ENCODE data around the gene ZCWPW1.
"Not testable (repeated sequence)": the region's sequence is repeated elsewhere in the genome, so short reads cannot be mapped to it uniquely, and the experiment has no call there.

ZCWPW1 gene

GRCh38 chr7:100373261-100373831 lies 55.2 kb downstream of the ZCWPW1 start, which contains the start of gene PILRA:
Gene PILRA, plus strand, starts transcription at chr7:100373487. Its CDS starts 170 bp downstream, at chr7:100373657.
- no peak for DNase-seq (ENCODE audit: low read depth in 2 of 2)

GRCh38 chr7:100372694-100373093 lies 55.8 kb downstream of the ZCWPW1 start:
- DNase-seq (ENCODE audit: low read depth in 2 of 2), result no peak

GRCh38 chr7:100372256-100372655 lies 56.2 kb downstream of the ZCWPW1 start:
- DNase-seq (ENCODE audit: low read depth in 2 of 2), result no peak

- no peak for DNase-seq (ENCODE audit: low read depth in 2 of 2)
Observed at GRCh38 chr7:100371561-100372171, 56.8 kb downstream of the ZCWPW1 start.

GRCh38 chr7:100370746-100371145 lies 57.8 kb downstream of the ZCWPW1 start:
- DNase-seq (ENCODE audit: low read depth in 2 of 2), result no peak

- no peak for DNase-seq (ENCODE audit: low read depth in 2 of 2)
Observed at GRCh38 chr7:100370303-100370702, 58.2 kb downstream of the ZCWPW1 start.

GRCh38 chr7:100369105-100369504 lies 59.4 kb downstream of the ZCWPW1 start:
- no peak for DNase-seq (ENCODE audit: low read depth in 2 of 2)

GRCh38 chr7:100367676-100368613 lies 60.6 kb downstream of the ZCWPW1 start:
- DNase-seq (ENCODE audit: low read depth in 2 of 2), result no peak

GRCh38 chr7:100367251-100367620 lies 61.3 kb downstream of the ZCWPW1 start:
- no peak for DNase-seq (ENCODE audit: low read depth in 2 of 2)

GRCh38 chr7:100366411-100367250 lies 61.9 kb downstream of the ZCWPW1 start:
- no peak for DNase-seq (ENCODE audit: low read depth in 2 of 2)

GRCh38 chr7:100365998-100366367 lies 62.5 kb downstream of the ZCWPW1 start:
- DNase-seq (ENCODE audit: low read depth in 2 of 2), result not testable (repeated sequence)

- DNase-seq (ENCODE audit: low read depth in 2 of 2), result no peak
Observed at GRCh38 chr7:100364480-100364879, 64.0 kb downstream of the ZCWPW1 start.

- DNase-seq (ENCODE audit: low read depth in 2 of 2), result not testable (repeated sequence)
Observed at GRCh38 chr7:100363797-100364196, 64.7 kb downstream of the ZCWPW1 start.

- DNase-seq (ENCODE audit: low read depth in 2 of 2), result no peak
Observed at GRCh38 chr7:100363098-100363497, 65.4 kb downstream of the ZCWPW1 start.

GRCh38 chr7:100360135-100360854 lies 68.2 kb downstream of the ZCWPW1 start:
- DNase-seq (ENCODE audit: low read depth in 2 of 2), result no peak

GRCh38 chr7:100358857-100359212 lies 69.7 kb downstream of the ZCWPW1 start:
- no peak for DNase-seq (ENCODE audit: low read depth in 2 of 2)

GRCh38 chr7:100358027-100358856 lies 70.3 kb downstream of the ZCWPW1 start, which contains the start of gene PILRB:
Gene PILRB, plus strand, starts transcription at chr7:100358117. Its CDS starts 186 bp downstream, at chr7:100358303.
- no peak for DNase-seq (ENCODE audit: low read depth in 2 of 2)

- DNase-seq (ENCODE audit: low read depth in 2 of 2), result no peak
Observed at GRCh38 chr7:100357131-100357561, 71.4 kb downstream of the ZCWPW1 start.

- no peak for DNase-seq (ENCODE audit: low read depth in 2 of 2)
Observed at GRCh38 chr7:100356416-100357068, 72.0 kb downstream of the ZCWPW1 start.
